NCI-H1048 (cell line): ENCODE data around the gene LUC7L2.
A peak's percentile ranks its signal among the peaks of the same experiment; 100 is the strongest.
"Not testable (repeated sequence)": the region's sequence is repeated elsewhere in the genome, so short reads cannot be mapped to it uniquely, and the experiment has no call there.

Source experiments
- DNase-seq: peaks from one replicate; lab custom pipeline; 2025; lab: John Stamatoyannopoulos, UW

Gene LUC7L2

GRCh38 chr7:139396323-139396951 lies 36.7 kb downstream of the LUC7L2 start:
- DNase-seq = no peak

GRCh38 chr7:139397192-139397591 lies 37.5 kb downstream of the LUC7L2 start:
- no peak for DNase-seq

GRCh38 chr7:139403601-139404000 lies 43.9 kb downstream of the LUC7L2 start:
- DNase-seq = no peak

- DNase-seq = no peak
Measured at GRCh38 chr7:139407555-139407954, 47.9 kb downstream of the LUC7L2 start.

- DNase-seq = not testable (repeated sequence)
Measured at GRCh38 chr7:139414743-139415402, 55.2 kb downstream of the LUC7L2 start.

- no peak for DNase-seq
Measured at GRCh38 chr7:139416405-139416804, 56.7 kb downstream of the LUC7L2 start.

- no peak for DNase-seq
Measured at GRCh38 chr7:139417478-139417877, 57.8 kb downstream of the LUC7L2 start.

- no peak for DNase-seq
Measured at GRCh38 chr7:139421123-139421522, 61.4 kb downstream of the LUC7L2 start.

- DNase-seq = no peak
Measured at GRCh38 chr7:139422126-139422525, 62.4 kb downstream of the LUC7L2 start.

GRCh38 chr7:139423091-139423490 lies 63.4 kb downstream of the LUC7L2 start:
- no peak for DNase-seq

GRCh38 chr7:139424004-139424403 lies 64.3 kb downstream of the LUC7L2 start:
- DNase-seq = no peak

- not testable (repeated sequence) for DNase-seq
Measured at GRCh38 chr7:139425701-139426100, 66.0 kb downstream of the LUC7L2 start.

- no peak for DNase-seq
Measured at GRCh38 chr7:139426258-139427028, 66.7 kb downstream of the LUC7L2 start.

- no peak for DNase-seq
Measured at GRCh38 chr7:139427029-139427420, 67.3 kb downstream of the LUC7L2 start.

- no peak for DNase-seq
Measured at GRCh38 chr7:139427788-139428187, 68.1 kb downstream of the LUC7L2 start.

GRCh38 chr7:139429735-139430134 lies 70.0 kb downstream of the LUC7L2 start:
- DNase-seq = not testable (repeated sequence)

- DNase-seq = no peak
Measured at GRCh38 chr7:139430443-139430842, 70.7 kb downstream of the LUC7L2 start.

- DNase-seq = peak; percentile 31
Measured at GRCh38 chr7:139431010-139431409, 71.3 kb downstream of the LUC7L2 start.

- no peak for DNase-seq
Measured at GRCh38 chr7:139431459-139431858, 71.8 kb downstream of the LUC7L2 start.

- DNase-seq = no peak
Measured at GRCh38 chr7:139436806-139437205, 77.1 kb downstream of the LUC7L2 start.

- no peak for DNase-seq
Measured at GRCh38 chr7:139439375-139439774, 79.7 kb downstream of the LUC7L2 start.

- no peak for DNase-seq
Measured at GRCh38 chr7:139441961-139442360, 82.3 kb downstream of the LUC7L2 start.
